ENCODE results near the gene PTPN9. TPM values are rescaled to one million over a fixed set of nuclear protein-coding genes. Genes with fewer than 3 reads are reported as not detected.

The PTPN9 gene
- total and polyA plus RNA-seq, 2 of the 13 experiments (the other 11 are each of a cell fraction or from before 2014, with no cell fraction given) = 16.6 to 19.9 TPM

GRCh38 chr15:75453703-75454470, 125.2 kb downstream of the PTPN9 start (continued):
- TF ChIP-seq GPN1 (CRISPR knock-in tag; IDR thresholded peaks at IDR 0.05; ENCODE audit: borderline replicate concordance) = no peak
- peak; percentile 92 for TF ChIP-seq NFYB (CRISPR knock-in tag; IDR thresholded peaks at IDR 0.05)
- TF ChIP-seq KDM5B (CRISPR knock-in tag; IDR thresholded peaks at IDR 0.05; ENCODE audit: borderline replicate concordance) = no peak; the same call in 1 of the 2 replicates
- TF ChIP-seq ZKSCAN5 (CRISPR knock-in tag; IDR thresholded peaks at IDR 0.05) = no peak
- no peak for TF ChIP-seq ZNF235 (CRISPR knock-in tag; IDR thresholded peaks at IDR 0.05; ENCODE audit: borderline replicate concordance)
- no peak; the same call in 1 of the 2 replicates for TF ChIP-seq ZSCAN31 (CRISPR knock-in tag; IDR thresholded peaks at IDR 0.05; ENCODE audit: low read depth)
- TF ChIP-seq SMYD3 (CRISPR knock-in tag; IDR thresholded peaks at IDR 0.05) = peak; percentile 81; the same call in 1 of the 2 replicates
- peak; percentile 95 for TF ChIP-seq MYC (CRISPR knock-in tag; IDR thresholded peaks at IDR 0.05; ENCODE audit: borderline replicate concordance)
- TF ChIP-seq HNRNPUL1 (IDR thresholded peaks at IDR 0.05; ENCODE audit: low read depth, low read length) = no peak
- 0 out of 2 replicates have a peak, but pooled peaks have one; percentile 54 for TF ChIP-seq ZNF414 (CRISPR knock-in tag; IDR thresholded peaks at IDR 0.05)
- no peak for TF ChIP-seq ZNF335 (CRISPR knock-in tag; IDR thresholded peaks at IDR 0.05)
- no peak for TF ChIP-seq CHCHD3 (CRISPR knock-in tag; IDR thresholded peaks at IDR 0.05)
- TF ChIP-seq TMF1 (CRISPR knock-in tag; IDR thresholded peaks at IDR 0.05; ENCODE audit: low read depth) = peak; percentile 80; the same call in 1 of the 2 replicates
- no peak for TF ChIP-seq SMC3 (IDR thresholded peaks at IDR 0.05; ENCODE audit: low read length)
- TF ChIP-seq, protein P1, sequence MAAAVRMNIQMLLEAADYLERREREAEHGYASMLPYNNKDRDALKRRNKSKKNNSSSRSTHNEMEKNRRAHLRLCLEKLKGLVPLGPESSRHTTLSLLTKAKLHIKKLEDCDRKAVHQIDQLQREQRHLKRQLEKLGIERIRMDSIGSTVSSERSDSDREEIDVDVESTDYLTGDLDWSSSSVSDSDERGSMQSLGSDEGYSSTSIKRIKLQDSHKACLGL (CRISPR knock-in tag; IDR thresholded peaks at IDR 0.05) = no peak
- TF ChIP-seq CENPT (CRISPR knock-in tag; IDR thresholded peaks at IDR 0.05; ENCODE audit: low read depth) = peak; percentile 86
- TF ChIP-seq CBX1 (IDR thresholded peaks at IDR 0.05; ENCODE audit: low read depth) = no peak
- no peak; the same call in 1 of the 2 replicates for TF ChIP-seq ARID2 (CRISPR knock-in tag; IDR thresholded peaks at IDR 0.05; ENCODE audit: borderline replicate concordance)
- TF ChIP-seq ZMYM4 (CRISPR knock-in tag; IDR thresholded peaks at IDR 0.05) = peak; percentile 56; the same call in 1 of the 2 replicates
- no peak for TF ChIP-seq MAX (IDR thresholded peaks at IDR 0.05)
- TF ChIP-seq SRF (IDR thresholded peaks at IDR 0.05; ENCODE audit: low read depth, low read length) = no peak
- no peak for TF ChIP-seq ZNF737 (CRISPR knock-in tag; IDR thresholded peaks at IDR 0.05; ENCODE audit: borderline replicate concordance)
- TF ChIP-seq, protein P2, sequence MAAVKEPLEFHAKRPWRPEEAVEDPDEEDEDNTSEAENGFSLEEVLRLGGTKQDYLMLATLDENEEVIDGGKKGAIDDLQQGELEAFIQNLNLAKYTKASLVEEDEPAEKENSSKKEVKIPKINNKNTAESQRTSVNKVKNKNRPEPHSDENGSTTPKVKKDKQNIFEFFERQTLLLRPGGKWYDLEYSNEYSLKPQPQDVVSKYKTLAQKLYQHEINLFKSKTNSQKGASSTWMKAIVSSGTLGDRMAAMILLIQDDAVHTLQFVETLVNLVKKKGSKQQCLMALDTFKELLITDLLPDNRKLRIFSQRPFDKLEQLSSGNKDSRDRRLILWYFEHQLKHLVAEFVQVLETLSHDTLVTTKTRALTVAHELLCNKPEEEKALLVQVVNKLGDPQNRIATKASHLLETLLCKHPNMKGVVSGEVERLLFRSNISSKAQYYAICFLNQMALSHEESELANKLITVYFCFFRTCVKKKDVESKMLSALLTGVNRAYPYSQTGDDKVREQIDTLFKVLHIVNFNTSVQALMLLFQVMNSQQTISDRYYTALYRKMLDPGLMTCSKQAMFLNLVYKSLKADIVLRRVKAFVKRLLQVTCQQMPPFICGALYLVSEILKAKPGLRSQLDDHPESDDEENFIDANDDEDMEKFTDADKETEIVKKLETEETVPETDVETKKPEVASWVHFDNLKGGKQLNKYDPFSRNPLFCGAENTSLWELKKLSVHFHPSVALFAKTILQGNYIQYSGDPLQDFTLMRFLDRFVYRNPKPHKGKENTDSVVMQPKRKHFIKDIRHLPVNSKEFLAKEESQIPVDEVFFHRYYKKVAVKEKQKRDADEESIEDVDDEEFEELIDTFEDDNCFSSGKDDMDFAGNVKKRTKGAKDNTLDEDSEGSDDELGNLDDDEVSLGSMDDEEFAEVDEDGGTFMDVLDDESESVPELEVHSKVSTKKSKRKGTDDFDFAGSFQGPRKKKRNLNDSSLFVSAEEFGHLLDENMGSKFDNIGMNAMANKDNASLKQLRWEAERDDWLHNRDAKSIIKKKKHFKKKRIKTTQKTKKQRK (IDR thresholded peaks at IDR 0.05; ENCODE audit: low read length) = no peak
- TF ChIP-seq ZNF850 (CRISPR knock-in tag; conservative IDR thresholded peaks at IDR 0.05) = no peak

All from HepG2 (cell line).